Measurements from ENCODE around the gene ZNF614. TPM values are rescaled to one million over a fixed set of nuclear protein-coding genes. Genes with fewer than 3 reads are reported as not detected.
"Not testable (repeated sequence)": the region's sequence is repeated elsewhere in the genome, so short reads cannot be mapped to it uniquely, and the experiment has no call there.

The ZNF614 gene
- total RNA-seq, 1 donor from 2014 or later: 8.4 TPM

GRCh38 chr19:51977346-51977745 lies 50.8 kb downstream of the ZNF614 start:
- Mint-ChIP-seq H3K4me3 (ENCODE audit: unreplicated experiment) (no peak overlapping the region), H3K4me1 (ENCODE audit: unreplicated experiment) (no peaks in the 10 kb centered on the region), H3K27me3 (ENCODE audit: unreplicated experiment) (no peaks in the 10 kb centered on the region), H3K9me3 (ENCODE audit: unreplicated experiment) (peaks cover 53% of the 10 kb centered on the region), H3K36me3 (ENCODE audit: unreplicated experiment) (peaks cover 73% of the 10 kb centered on the region), H3K27ac (ENCODE audit: unreplicated experiment) (no peak overlapping the region)
- DNase-seq (ENCODE audit: extremely low spot score, unreplicated experiment): no peak
- TF ChIP-seq, protein P1, sequence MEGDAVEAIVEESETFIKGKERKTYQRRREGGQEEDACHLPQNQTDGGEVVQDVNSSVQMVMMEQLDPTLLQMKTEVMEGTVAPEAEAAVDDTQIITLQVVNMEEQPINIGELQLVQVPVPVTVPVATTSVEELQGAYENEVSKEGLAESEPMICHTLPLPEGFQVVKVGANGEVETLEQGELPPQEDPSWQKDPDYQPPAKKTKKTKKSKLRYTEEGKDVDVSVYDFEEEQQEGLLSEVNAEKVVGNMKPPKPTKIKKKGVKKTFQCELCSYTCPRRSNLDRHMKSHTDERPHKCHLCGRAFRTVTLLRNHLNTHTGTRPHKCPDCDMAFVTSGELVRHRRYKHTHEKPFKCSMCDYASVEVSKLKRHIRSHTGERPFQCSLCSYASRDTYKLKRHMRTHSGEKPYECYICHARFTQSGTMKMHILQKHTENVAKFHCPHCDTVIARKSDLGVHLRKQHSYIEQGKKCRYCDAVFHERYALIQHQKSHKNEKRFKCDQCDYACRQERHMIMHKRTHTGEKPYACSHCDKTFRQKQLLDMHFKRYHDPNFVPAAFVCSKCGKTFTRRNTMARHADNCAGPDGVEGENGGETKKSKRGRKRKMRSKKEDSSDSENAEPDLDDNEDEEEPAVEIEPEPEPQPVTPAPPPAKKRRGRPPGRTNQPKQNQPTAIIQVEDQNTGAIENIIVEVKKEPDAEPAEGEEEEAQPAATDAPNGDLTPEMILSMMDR (IDR thresholded peaks at IDR 0.05): no peak

DNA sequence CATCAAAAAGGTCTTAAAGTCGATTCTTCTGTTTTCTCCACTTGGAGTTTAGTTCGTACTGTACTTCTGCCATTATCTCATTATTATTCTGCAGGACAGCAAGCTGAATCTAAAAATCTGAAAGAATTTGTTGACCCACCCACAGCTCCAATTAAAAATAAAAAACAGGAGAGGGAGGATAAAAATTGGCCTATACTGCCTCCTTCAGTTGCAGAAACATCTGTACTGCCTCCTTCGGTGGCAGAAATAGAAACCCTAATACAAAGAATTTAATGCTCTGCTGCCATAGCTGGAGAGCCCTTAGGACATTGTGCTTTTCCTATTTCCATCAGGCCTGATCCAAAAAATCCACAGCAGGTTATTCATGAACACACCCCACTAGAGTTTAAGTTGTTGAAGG lies 51.3 kb downstream of the ZNF614 start:
- H3K4me3 Mint-ChIP-seq (ENCODE audit: unreplicated experiment): no peak overlapping the region
- DNase-seq (ENCODE audit: extremely low spot score, unreplicated experiment): no peak
- H3K36me3 Mint-ChIP-seq (ENCODE audit: unreplicated experiment): peaks cover 75% of the 10 kb centered on the region
- H3K27ac Mint-ChIP-seq (ENCODE audit: unreplicated experiment): no peak overlapping the region
- H3K4me1 Mint-ChIP-seq (ENCODE audit: unreplicated experiment): no peaks in the 10 kb centered on the region
- H3K27me3 Mint-ChIP-seq (ENCODE audit: unreplicated experiment): no peaks in the 10 kb centered on the region
- TF ChIP-seq, protein P1 (IDR thresholded peaks at IDR 0.05): no peak
- peaks cover 51% of the 10 kb centered on the region for H3K9me3 Mint-ChIP-seq (ENCODE audit: unreplicated experiment)

DNA sequence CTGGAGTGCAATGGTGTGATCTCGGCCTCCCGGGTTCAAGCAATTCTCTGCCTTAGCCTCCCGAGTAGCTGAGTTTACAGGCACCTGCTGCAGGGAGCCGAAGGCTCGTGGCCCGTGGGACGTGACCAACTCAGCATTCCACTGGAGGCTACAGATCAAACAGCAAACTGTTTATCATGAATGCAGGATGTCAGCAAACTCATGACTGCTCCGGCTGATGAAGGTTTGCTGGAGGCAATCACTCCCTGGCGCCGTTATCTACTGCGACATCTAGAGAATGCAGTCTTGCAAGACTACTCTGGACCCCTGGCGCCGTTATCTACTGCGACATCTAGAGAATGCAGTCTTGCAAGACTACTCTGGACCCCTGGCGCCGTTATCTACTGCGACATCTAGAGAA lies 52.4 kb downstream of the ZNF614 start:
- not testable (repeated sequence) for DNase-seq (ENCODE audit: extremely low spot score, unreplicated experiment); H3K4me1 Mint-ChIP-seq (ENCODE audit: unreplicated experiment); H3K27ac Mint-ChIP-seq (ENCODE audit: unreplicated experiment); H3K27me3 Mint-ChIP-seq (ENCODE audit: unreplicated experiment); H3K4me3 Mint-ChIP-seq (ENCODE audit: unreplicated experiment)
- Mint-ChIP-seq H3K36me3 (ENCODE audit: unreplicated experiment) (peaks cover 79% of the 10 kb centered on the region), H3K9me3 (ENCODE audit: unreplicated experiment) (peaks cover 52% of the 10 kb centered on the region)

DNA sequence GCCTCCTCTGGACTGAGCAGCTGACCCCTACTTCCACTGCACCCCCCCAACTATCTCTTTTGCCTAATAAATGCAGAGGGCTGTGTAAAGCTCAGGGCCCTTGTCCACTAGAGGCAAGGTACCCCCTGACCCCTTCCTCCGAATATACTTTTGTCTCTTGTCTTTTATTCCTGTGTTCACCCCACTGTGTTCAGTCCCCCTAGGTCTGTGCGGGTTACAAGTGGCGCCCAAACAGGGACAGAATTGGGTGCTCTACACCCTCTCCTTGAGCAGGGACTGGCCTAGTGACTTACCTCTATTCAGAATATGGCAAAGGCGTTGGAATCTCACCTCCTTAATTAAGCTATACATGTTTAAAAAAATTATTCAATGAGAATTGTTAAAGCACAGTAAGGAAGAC lies 56.6 kb downstream of the ZNF614 start:
- H3K9me3 Mint-ChIP-seq (ENCODE audit: unreplicated experiment): peaks cover 48% of the 10 kb centered on the region
- H3K27me3 Mint-ChIP-seq (ENCODE audit: unreplicated experiment): no peaks in the 10 kb centered on the region
- H3K36me3 Mint-ChIP-seq (ENCODE audit: unreplicated experiment): peaks cover 81% of the 10 kb centered on the region
- no peak for DNase-seq (ENCODE audit: extremely low spot score, unreplicated experiment)
- TF ChIP-seq, protein P1 (IDR thresholded peaks at IDR 0.05): no peak
- H3K4me1 Mint-ChIP-seq (ENCODE audit: unreplicated experiment): no peaks in the 10 kb centered on the region
- no peak overlapping the region for H3K27ac Mint-ChIP-seq (ENCODE audit: unreplicated experiment)
- H3K4me3 Mint-ChIP-seq (ENCODE audit: unreplicated experiment): no peak overlapping the region

GRCh38 chr19:51970718-51971117 lies 57.5 kb downstream of the ZNF614 start:
- TF ChIP-seq, protein P1 (IDR thresholded peaks at IDR 0.05): no peak
- Mint-ChIP-seq H3K9me3 (ENCODE audit: unreplicated experiment) (peaks cover 51% of the 10 kb centered on the region), H3K27me3 (ENCODE audit: unreplicated experiment) (no peaks in the 10 kb centered on the region), H3K27ac (ENCODE audit: unreplicated experiment) (no peak overlapping the region), H3K4me1 (ENCODE audit: unreplicated experiment) (no peaks in the 10 kb centered on the region), H3K36me3 (ENCODE audit: unreplicated experiment) (peaks cover 85% of the 10 kb centered on the region), H3K4me3 (ENCODE audit: unreplicated experiment) (no peak overlapping the region)
- no peak for DNase-seq (ENCODE audit: extremely low spot score, unreplicated experiment)

DNA sequence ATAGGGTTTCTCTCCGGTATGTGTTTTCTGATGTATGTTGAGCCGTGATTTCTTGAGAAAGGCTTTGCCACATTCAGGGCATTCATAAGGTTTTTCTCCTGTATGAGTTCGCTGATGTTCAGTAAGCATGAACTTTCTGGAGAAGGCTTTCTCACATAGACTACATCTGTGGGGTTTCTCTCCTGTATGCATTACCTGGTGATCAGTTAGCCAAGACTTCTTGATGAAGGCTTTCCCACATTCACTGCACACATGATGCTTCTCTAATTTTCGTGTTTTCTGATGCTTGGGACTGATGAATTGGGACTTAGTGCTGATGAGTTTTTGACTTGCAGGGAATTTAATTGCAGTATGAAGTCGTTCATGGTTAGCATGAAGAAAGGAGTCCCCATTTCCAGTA lies 62.6 kb downstream of the ZNF614 start:
- Mint-ChIP-seq H3K27me3 (ENCODE audit: unreplicated experiment) (no peaks in the 10 kb centered on the region), H3K4me3 (ENCODE audit: unreplicated experiment) (no peak overlapping the region), H3K9me3 (ENCODE audit: unreplicated experiment) (peaks cover 58% of the 10 kb centered on the region), H3K27ac (ENCODE audit: unreplicated experiment) (no peak overlapping the region), H3K4me1 (ENCODE audit: unreplicated experiment) (no peaks in the 10 kb centered on the region), H3K36me3 (ENCODE audit: unreplicated experiment) (peaks cover 78% of the 10 kb centered on the region)
- TF ChIP-seq, protein P1 (IDR thresholded peaks at IDR 0.05): no peak
- no peak for DNase-seq (ENCODE audit: extremely low spot score, unreplicated experiment)

Measured in osteocyte (in vitro differentiated cells).